ENCODE data around the gene MAU2. TPM values are rescaled to one million over a fixed set of nuclear protein-coding genes. Genes with fewer than 3 reads are reported as not detected.

MAU2 gene
- total RNA-seq, 1 experiment from 2014 or later, result 48.4 TPM

DNA sequence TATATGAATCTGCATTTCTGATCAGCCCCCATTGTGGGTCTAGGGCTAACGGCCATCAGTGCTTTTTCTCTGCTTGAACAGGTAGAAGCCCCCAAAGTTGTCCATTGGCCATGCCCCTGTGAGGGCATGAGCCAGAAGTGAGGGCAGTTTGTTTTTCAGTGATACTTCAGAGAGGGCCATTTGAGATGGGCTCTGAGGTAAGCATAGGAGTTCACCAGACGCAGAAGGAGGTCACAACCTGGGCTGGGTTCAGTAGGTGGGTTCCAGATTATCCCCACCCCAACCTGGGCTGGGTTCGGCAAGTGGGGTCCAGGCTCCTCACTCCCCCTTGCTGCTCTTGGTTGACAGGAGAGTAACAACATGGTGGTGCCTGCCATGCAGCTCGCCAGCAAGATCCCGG is 33.4 kb downstream of the MAU2 start:
- no peaks in the 10 kb centered on the region for H3K23me2 ChIP-seq (ENCODE audit: insufficient read length, low read depth, low read length, poor library complexity, severe bottlenecking)
- H2BK120ac ChIP-seq (ENCODE audit: low read depth, low read length, poor library complexity, severe bottlenecking), result no peak overlapping the region
- Mint-ChIP-seq H3K9me3 (no peaks in the 10 kb centered on the region), H3K4me1 (no peaks in the 10 kb centered on the region), H3K27me3 (ENCODE audit: low read depth) (no peaks in the 10 kb centered on the region), H3K4me3 (no peak overlapping the region), H3K27ac (peak overlapping the region in 1 of 3 experiments; percentile 15; a peak in 1 of 7 replicates), H3K36me3 (ENCODE audit: insufficient read depth in 1 of 3, low read depth in 3 of 3) (peaks cover 23 to 45% (median 43%) of the 10 kb centered on the region in 3 experiments)
- no peak overlapping the region for H4K91ac ChIP-seq (ENCODE audit: insufficient read length, low read depth, low read length)
- H3K79me1 ChIP-seq (ENCODE audit: insufficient read depth, low read depth, low read length, poor library complexity, severe bottlenecking), result no peaks in the 10 kb centered on the region
- no peak overlapping the region for H3K4ac ChIP-seq (ENCODE audit: low read depth, low read length)
- H3T11ph ChIP-seq (ENCODE audit: low read length), result no peak overlapping the region
- H4K5ac ChIP-seq (ENCODE audit: insufficient read length, low read depth, low read length), result no peak overlapping the region
- no peak overlapping the region for H2BK20ac ChIP-seq (ENCODE audit: low read depth, low read length, poor library complexity, severe bottlenecking)
- H3K9ac ChIP-seq (ENCODE audit: extremely low read depth, insufficient read length, low read length), result no peak overlapping the region
- H3K18ac ChIP-seq (ENCODE audit: insufficient read length, low read depth, low read length), result no peak overlapping the region
- no peaks in the 10 kb centered on the region for H3K27me3 ChIP-seq (ENCODE audit: insufficient read depth, low read length)
- H3K79me2 ChIP-seq (ENCODE audit: insufficient read depth, low read length), result no peaks in the 10 kb centered on the region
- H3K4me1 ChIP-seq (ENCODE audit: insufficient read depth, low read length), result no peaks in the 10 kb centered on the region
- H3K56ac ChIP-seq (ENCODE audit: insufficient read length, low read depth, low read length), result no peak overlapping the region
- H3K27ac ChIP-seq (ENCODE audit: insufficient read length, low read depth, low read length), result no peak overlapping the region
- no peak overlapping the region for H3K14ac ChIP-seq (ENCODE audit: insufficient read depth, low read length)
- no peak overlapping the region for H3K23ac ChIP-seq (ENCODE audit: insufficient read length, low read depth, low read length)
- no peak overlapping the region for H2AK5ac ChIP-seq (ENCODE audit: insufficient read length, low read length)
- no peak overlapping the region for H2BK12ac ChIP-seq (ENCODE audit: insufficient read length, low read depth, low read length)
- no peaks in the 10 kb centered on the region for H4K20me1 ChIP-seq (ENCODE audit: control insufficient read depth, insufficient read depth, insufficient read length)
- H3K4me2 ChIP-seq (ENCODE audit: insufficient read depth, insufficient read length, low read length), result no peak overlapping the region
- no peaks in the 10 kb centered on the region for H3K9me3 ChIP-seq (ENCODE audit: control insufficient read depth, low read depth, low read length)
- no peak overlapping the region for H2BK15ac ChIP-seq (ENCODE audit: low read depth, low read length)
- no peak overlapping the region for H2AFZ ChIP-seq (ENCODE audit: low read length)
- H2BK5ac ChIP-seq (ENCODE audit: insufficient read length, low read length), result no peak overlapping the region
- no peak overlapping the region for H4K8ac ChIP-seq (replicated peaks; ENCODE audit: insufficient read length, low read depth, low read length)
- no CpG with 5 or more reads among the region's 5 CpGs for WGBS (ENCODE audit: extremely low coverage, insufficient read length, low lambda C conversion rate)
- TF ChIP-seq, protein P1, sequence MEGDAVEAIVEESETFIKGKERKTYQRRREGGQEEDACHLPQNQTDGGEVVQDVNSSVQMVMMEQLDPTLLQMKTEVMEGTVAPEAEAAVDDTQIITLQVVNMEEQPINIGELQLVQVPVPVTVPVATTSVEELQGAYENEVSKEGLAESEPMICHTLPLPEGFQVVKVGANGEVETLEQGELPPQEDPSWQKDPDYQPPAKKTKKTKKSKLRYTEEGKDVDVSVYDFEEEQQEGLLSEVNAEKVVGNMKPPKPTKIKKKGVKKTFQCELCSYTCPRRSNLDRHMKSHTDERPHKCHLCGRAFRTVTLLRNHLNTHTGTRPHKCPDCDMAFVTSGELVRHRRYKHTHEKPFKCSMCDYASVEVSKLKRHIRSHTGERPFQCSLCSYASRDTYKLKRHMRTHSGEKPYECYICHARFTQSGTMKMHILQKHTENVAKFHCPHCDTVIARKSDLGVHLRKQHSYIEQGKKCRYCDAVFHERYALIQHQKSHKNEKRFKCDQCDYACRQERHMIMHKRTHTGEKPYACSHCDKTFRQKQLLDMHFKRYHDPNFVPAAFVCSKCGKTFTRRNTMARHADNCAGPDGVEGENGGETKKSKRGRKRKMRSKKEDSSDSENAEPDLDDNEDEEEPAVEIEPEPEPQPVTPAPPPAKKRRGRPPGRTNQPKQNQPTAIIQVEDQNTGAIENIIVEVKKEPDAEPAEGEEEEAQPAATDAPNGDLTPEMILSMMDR (conservative IDR thresholded peaks at IDR 0.05), result no peak
- DNase-seq, result no peak

All from H9 (cell line).